AG09309 (cell line): ENCODE data around the gene MROH2A.

ENCODE experiments used
- DNase-seq: peaks from one replicate; pipeline ENCODE4 v3.0.0-alpha.2; 2010; ENCODE audit warnings: low read depth
- H3K4me3 ChIP-seq: 2 replicates; pipeline ENCODE4 v1.5.1; 2011; ENCODE audit warnings: mild to moderate bottlenecking, low read depth, low read length, moderate library complexity; ENCODE audit not compliant: control insufficient read depth
- CTCF ChIP-seq: IDR thresholded peaks from 2 replicates; pipeline ENCODE4 v1.5.1; 2011; ENCODE audit warnings: mild to moderate bottlenecking, low read depth, low read length, inconsistent platforms; ENCODE audit not compliant: insufficient read depth, control insufficient read depth; ENCODE audit errors: missing control alignments

The MROH2A gene

DNA sequence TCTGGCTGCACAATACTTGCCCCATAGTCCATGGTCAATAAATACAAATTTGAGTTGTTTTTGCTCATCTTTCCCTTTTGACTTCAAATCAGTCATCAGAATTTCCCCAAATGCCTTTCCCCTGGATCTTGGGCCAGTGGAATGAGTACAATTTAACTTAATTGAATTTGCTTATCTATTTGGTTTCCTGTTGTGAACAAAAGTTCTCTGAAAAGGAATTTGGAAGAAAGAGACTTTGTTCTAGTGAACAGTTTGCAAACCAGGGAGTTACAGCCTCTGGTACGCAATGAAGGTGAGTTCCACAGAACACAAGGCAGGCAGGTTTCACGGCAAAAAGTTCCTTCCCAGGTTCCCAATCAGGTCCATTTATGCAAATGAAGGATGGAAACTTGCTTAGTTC lies 19.3 kb upstream of the MROH2A start:
- TF ChIP-seq CTCF = no peak

DNA sequence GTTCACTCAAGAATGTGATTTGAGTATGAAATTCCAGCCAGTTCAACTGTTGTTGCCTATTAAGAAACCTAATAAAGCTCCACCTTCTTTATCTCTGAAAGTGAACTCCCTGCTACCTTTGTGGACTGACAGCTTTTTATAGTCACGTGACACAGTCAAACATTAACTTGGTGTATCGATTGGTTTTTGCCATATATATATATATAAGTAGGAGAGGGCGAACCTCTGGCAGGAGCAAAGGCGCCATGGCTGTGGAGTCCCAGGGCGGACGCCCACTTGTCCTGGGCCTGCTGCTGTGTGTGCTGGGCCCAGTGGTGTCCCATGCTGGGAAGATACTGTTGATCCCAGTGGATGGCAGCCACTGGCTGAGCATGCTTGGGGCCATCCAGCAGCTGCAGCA lies 18.1 kb upstream of the MROH2A start, which contains the start of gene UGT1A1:
Gene UGT1A1 (plus strand): TSS at position 228 of the 400 bp plus-strand sequence. CDS start 18 bp downstream, at position 246.
- TF ChIP-seq CTCF = no peak
- DNase-seq = no peak
- H3K4me3 ChIP-seq = no peak within 1 kb of the TSS

More for the DNA sequence above, 19.3 kb upstream of the MROH2A start:
- DNase-seq = no peak
- no peak overlapping the region for H3K4me3 ChIP-seq

DNA sequence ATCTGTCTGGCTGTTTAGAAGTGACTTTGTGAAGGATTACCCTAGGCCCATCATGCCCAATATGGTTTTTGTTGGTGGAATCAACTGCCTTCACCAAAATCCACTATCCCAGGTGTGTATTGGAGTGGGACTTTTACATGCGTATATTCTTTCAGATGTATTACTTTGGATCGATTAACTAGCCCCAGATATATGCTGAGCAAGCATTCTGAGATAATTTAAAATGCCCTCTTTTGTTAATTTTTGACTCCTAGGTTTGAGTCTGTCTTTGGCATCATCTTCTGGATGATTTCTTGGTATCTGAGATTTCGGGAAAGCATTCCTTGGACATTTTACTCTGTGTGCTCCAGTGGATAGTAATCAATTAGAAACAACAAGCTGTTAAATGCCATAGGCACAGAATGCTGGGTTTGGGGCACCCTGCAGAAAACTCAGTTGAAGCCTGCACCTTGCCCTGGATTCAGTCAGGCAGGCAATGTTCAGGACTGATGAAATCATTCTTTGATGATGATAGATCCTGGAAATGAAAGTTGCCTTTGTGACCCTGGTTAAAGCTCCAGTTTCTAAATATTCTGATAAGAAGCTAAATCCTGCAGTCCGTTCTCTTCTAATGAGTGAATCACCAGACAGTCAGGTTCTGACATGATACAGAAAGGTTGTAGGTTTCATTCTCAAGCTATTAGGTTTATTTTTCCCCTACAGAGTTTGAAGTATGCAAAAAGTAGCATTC lies 16.9 kb upstream of the MROH2A start:
- no peak for TF ChIP-seq CTCF
- no peak for DNase-seq
- no peak overlapping the region for H3K4me3 ChIP-seq

- no peak overlapping the region for H3K4me3 ChIP-seq
- no peak for TF ChIP-seq CTCF
- DNase-seq = peak; percentile 48
Observed at GRCh38 chr2:233764264-233764663, 13.9 kb upstream of the MROH2A start.

DNA sequence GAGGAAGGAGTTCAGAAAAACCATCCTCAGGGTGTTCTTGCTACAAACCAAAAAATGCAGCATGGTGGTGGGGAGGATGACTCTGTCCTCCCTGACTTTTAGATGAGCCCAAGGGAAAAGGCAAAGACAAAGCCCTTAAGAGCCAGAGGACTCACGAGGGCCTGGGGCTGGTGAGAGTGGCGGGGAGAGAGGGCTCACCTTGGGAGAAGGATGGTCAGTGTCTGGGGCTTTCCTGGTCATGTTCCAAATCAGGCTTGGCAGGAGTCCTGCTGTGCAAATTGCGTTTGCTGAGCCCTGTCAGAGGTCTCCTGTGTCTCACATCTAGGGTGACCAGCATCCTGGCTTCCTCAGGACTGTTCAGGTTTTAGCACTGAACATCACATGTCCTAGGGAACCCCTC lies 13.4 kb upstream of the MROH2A start:
- H3K4me3 ChIP-seq = no peak overlapping the region
- no peak for DNase-seq
- TF ChIP-seq CTCF = no peak

GRCh38 chr2:233766416-233766815 lies 11.7 kb upstream of the MROH2A start:
- no peak for DNase-seq
- H3K4me3 ChIP-seq = no peak overlapping the region
- no peak for TF ChIP-seq CTCF
